HL-60 (cell line): ENCODE data around the gene AFG3L2.

Source experiments
- GABPA ChIP-seq: IDR thresholded peaks from 2 replicates; pipeline ENCODE4 v1.6.1; 2012; ENCODE audit warnings: low read depth
- POLR2AphosphoS5 ChIP-seq: IDR thresholded peaks from 2 replicates; pipeline ENCODE4 v1.6.1; 2012; ENCODE audit warnings: low read depth
- SPI1 ChIP-seq: IDR thresholded peaks from 2 replicates; pipeline ENCODE4 v1.6.1; 2012; ENCODE audit warnings: low read depth, mild to moderate bottlenecking, borderline replicate concordance
- TF ChIP-seq, protein P1 (sequence below): IDR thresholded peaks from one replicate; pipeline ENCODE4 v1.5.1; 2011; ENCODE audit warnings: low read length, control low read depth, inconsistent platforms; ENCODE audit not compliant: insufficient read depth
- TF ChIP-seq, protein P2 (sequence below): IDR thresholded peaks from 2 replicates; pipeline ENCODE4 v1.6.1; 2012; ENCODE audit warnings: low read depth; ENCODE audit not compliant: insufficient replicate concordance

DNA sequence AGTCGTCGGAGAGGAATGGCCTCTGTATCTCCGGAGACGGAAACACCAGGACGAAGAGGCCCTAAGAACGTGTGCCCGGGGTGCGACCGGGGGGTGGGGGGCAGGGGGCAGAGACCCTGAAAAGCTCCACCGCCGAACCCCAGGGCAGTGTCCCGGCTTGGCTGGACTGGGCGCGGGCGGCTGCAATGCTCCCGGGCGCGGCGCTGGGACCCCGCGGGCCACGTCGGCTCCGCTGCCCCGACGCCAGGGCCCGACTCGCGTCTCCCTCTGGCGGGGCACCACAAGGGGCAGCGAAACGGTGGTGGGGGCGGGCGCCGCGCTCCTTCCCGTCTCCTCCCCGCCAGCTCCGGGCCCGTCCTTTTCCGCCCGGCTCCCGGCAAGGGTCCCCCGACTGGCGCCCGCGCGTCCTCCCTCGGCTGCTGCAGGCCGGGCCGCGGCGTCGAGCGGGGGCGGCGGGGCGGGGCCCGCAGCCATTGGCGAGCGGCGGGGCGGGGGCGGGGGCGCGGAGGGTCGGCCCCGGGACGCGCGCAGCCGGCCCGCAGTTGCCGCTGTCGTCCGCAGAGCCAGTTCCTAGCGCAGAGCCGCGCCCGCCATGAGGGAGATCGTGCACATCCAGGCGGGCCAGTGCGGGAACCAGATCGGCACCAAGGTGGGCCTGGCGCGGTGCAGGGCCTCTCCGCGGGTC is 69.2 kb downstream of the AFG3L2 start, which contains the start of gene TUBB6:
- TF ChIP-seq, protein P1, sequence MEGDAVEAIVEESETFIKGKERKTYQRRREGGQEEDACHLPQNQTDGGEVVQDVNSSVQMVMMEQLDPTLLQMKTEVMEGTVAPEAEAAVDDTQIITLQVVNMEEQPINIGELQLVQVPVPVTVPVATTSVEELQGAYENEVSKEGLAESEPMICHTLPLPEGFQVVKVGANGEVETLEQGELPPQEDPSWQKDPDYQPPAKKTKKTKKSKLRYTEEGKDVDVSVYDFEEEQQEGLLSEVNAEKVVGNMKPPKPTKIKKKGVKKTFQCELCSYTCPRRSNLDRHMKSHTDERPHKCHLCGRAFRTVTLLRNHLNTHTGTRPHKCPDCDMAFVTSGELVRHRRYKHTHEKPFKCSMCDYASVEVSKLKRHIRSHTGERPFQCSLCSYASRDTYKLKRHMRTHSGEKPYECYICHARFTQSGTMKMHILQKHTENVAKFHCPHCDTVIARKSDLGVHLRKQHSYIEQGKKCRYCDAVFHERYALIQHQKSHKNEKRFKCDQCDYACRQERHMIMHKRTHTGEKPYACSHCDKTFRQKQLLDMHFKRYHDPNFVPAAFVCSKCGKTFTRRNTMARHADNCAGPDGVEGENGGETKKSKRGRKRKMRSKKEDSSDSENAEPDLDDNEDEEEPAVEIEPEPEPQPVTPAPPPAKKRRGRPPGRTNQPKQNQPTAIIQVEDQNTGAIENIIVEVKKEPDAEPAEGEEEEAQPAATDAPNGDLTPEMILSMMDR = no peak
- TF ChIP-seq GABPA (no peak), SPI1 (no peak), POLR2AphosphoS5 (no peak)
- TF ChIP-seq, protein P2, sequence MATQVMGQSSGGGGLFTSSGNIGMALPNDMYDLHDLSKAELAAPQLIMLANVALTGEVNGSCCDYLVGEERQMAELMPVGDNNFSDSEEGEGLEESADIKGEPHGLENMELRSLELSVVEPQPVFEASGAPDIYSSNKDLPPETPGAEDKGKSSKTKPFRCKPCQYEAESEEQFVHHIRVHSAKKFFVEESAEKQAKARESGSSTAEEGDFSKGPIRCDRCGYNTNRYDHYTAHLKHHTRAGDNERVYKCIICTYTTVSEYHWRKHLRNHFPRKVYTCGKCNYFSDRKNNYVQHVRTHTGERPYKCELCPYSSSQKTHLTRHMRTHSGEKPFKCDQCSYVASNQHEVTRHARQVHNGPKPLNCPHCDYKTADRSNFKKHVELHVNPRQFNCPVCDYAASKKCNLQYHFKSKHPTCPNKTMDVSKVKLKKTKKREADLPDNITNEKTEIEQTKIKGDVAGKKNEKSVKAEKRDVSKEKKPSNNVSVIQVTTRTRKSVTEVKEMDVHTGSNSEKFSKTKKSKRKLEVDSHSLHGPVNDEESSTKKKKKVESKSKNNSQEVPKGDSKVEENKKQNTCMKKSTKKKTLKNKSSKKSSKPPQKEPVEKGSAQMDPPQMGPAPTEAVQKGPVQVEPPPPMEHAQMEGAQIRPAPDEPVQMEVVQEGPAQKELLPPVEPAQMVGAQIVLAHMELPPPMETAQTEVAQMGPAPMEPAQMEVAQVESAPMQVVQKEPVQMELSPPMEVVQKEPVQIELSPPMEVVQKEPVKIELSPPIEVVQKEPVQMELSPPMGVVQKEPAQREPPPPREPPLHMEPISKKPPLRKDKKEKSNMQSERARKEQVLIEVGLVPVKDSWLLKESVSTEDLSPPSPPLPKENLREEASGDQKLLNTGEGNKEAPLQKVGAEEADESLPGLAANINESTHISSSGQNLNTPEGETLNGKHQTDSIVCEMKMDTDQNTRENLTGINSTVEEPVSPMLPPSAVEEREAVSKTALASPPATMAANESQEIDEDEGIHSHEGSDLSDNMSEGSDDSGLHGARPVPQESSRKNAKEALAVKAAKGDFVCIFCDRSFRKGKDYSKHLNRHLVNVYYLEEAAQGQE = no peak
